IMR-90 (cell line): ENCODE results near the gene LAMA3. TPM values are rescaled to one million over a fixed set of nuclear protein-coding genes. Genes with fewer than 3 reads are reported as not detected.

Source experiments
- ATAC-seq: fragments of 200-7000 bp; cut with Tn5 transposase; 2 replicates; pipeline ENCODE4 v1.9.1; 2020; ENCODE audit warnings: low read depth, mild to moderate bottlenecking, moderate library complexity
- BruUV-seq: library from RNA; stranded (reverse); fragments of 400-500 nt; replicated peaks from 2 replicates; lab custom pipeline; 2021; lab: Mats Ljungman, UMichigan
- CTCF ChIA-PET: fragments of 300-600 bp; formaldehyde crosslinking; extraction: SDS; loops from one replicate; lab custom pipeline; 2021; ENCODE audit warnings: antibody characterized with exemption; lab: Yijun Ruan, JAX
- POLR2A ChIA-PET: fragments of 300-600 bp; sonication (Branson Sonifier 250); formaldehyde crosslinking; loops from one replicate; lab custom pipeline; 2022; ENCODE audit warnings: antibody characterized with exemption; ENCODE audit not compliant: unreplicated experiment; lab: Charles Lee
- DNase-seq: peaks from one replicate; pipeline ENCODE4 v3.0.0; 2013
- H2AFZ ChIP-seq: replicated peaks from 2 replicates; pipeline ENCODE3; 2013; ENCODE audit warnings: low read length, mild to moderate bottlenecking; ENCODE audit not compliant: poor library complexity
- H2AK5ac ChIP-seq: 2 replicates; pipeline ENCODE4 v1.6.1; 2013; ENCODE audit warnings: low read depth, low read length, inconsistent platforms
- H2AK9ac ChIP-seq: replicated peaks from 2 replicates; pipeline ENCODE3; 2013; ENCODE audit warnings: mild to moderate bottlenecking, low read depth, low read length, moderate library complexity; ENCODE audit not compliant: poor library complexity
- H2BK120ac ChIP-seq: 2 replicates; pipeline ENCODE4 v1.6.1; 2013; ENCODE audit warnings: low read depth, low read length, inconsistent platforms
- H2BK15ac ChIP-seq: 3 replicates; pipeline ENCODE4 v1.6.1; 2013; ENCODE audit warnings: low read depth, low read length, inconsistent platforms
- H2BK20ac ChIP-seq: 2 replicates; pipeline ENCODE4 v1.6.1; 2013; ENCODE audit warnings: low read depth, mild to moderate bottlenecking, inconsistent platforms, low read length, moderate library complexity
- H2BK5ac ChIP-seq: 2 replicates; pipeline ENCODE4 v1.6.1; 2013; ENCODE audit warnings: mild to moderate bottlenecking, low read depth, low read length, inconsistent platforms; ENCODE audit not compliant: poor library complexity, severe bottlenecking
- H3K14ac ChIP-seq: replicated peaks from 2 replicates; pipeline ENCODE4 v1.6.1; 2013; ENCODE audit warnings: low read depth, low read length, inconsistent platforms
- H3K18ac ChIP-seq: 2 replicates; pipeline ENCODE4 v1.6.1; 2013; ENCODE audit warnings: low read depth, low read length, control low read depth
- H3K23ac ChIP-seq: 2 replicates; pipeline ENCODE4 v1.6.1; 2013; ENCODE audit warnings: low read depth, low read length, inconsistent platforms
- H3K27ac ChIP-seq: 2 replicates; pipeline ENCODE4 v1.5.1; 2013; ENCODE audit warnings: mild to moderate bottlenecking, control low read depth, low read length; ENCODE audit not compliant: insufficient read depth
- H3K27me3 ChIP-seq: 2 replicates; pipeline ENCODE4 v1.6.1; 2013; ENCODE audit warnings: low read length; ENCODE audit not compliant: control insufficient read depth, insufficient read depth
- H3K36me3 ChIP-seq: 2 replicates; pipeline ENCODE4 v1.6.1; 2013; ENCODE audit warnings: low read length, mixed read lengths; ENCODE audit not compliant: control insufficient read depth, insufficient read depth
- H3K4ac ChIP-seq: 2 replicates; pipeline ENCODE4 v1.6.1; 2013; ENCODE audit warnings: low read depth, low read length, inconsistent platforms
- H3K4me1 ChIP-seq: 2 replicates; pipeline ENCODE4 v1.6.1; 2013; ENCODE audit warnings: low read length, mixed read lengths; ENCODE audit not compliant: control insufficient read depth, insufficient read depth
- H3K4me2 ChIP-seq: 2 replicates; pipeline ENCODE4 v1.6.1; 2013; ENCODE audit warnings: low read depth, mild to moderate bottlenecking, control low read depth, low read length, moderate library complexity
- H3K4me3 ChIP-seq: 2 replicates; pipeline ENCODE4 v1.5.1; 2013; ENCODE audit warnings: low read depth, mild to moderate bottlenecking, control low read depth, low read length, moderate library complexity; ENCODE audit not compliant: insufficient read depth
- H3K56ac ChIP-seq: 2 replicates; pipeline ENCODE4 v1.6.1; 2013; ENCODE audit warnings: low read length, inconsistent platforms; ENCODE audit not compliant: insufficient read depth; ENCODE audit errors: extremely low read depth
- H3K79me1 ChIP-seq, 2 experiments: 2 replicates each; pipeline ENCODE4 v1.6.1; 2013; ENCODE audit warnings: low read length in 2 of 2, inconsistent platforms in 1 of 2, low read depth in 1 of 2
- H3K9ac ChIP-seq: 2 replicates; pipeline ENCODE4 v1.6.1; 2013; ENCODE audit warnings: low read depth, low read length, control low read depth
- H3K9me1 ChIP-seq: 2 replicates; pipeline ENCODE4 v1.6.1; 2013; ENCODE audit warnings: low read length, inconsistent platforms; ENCODE audit not compliant: insufficient read depth
- H3K9me3 ChIP-seq: 2 replicates; pipeline ENCODE4 v1.6.1; 2013; ENCODE audit warnings: low read length; ENCODE audit not compliant: control insufficient read depth, insufficient read depth
- H4K20me1 ChIP-seq: 2 replicates; pipeline ENCODE4 v1.6.1; 2013; ENCODE audit warnings: low read length, inconsistent platforms; ENCODE audit not compliant: insufficient read depth
- H4K5ac ChIP-seq: 2 replicates; pipeline ENCODE4 v1.6.1; 2013; ENCODE audit warnings: mild to moderate bottlenecking, low read depth, low read length, control low read depth
- H4K8ac ChIP-seq, 2 experiments: 2 replicates each; pipeline ENCODE4 v1.6.1; 2013; ENCODE audit warnings: low read depth in 2 of 2, low read length in 2 of 2, control low read depth in 1 of 2, inconsistent platforms in 1 of 2
- H4K91ac ChIP-seq: 2 replicates; pipeline ENCODE4 v1.6.1; 2013; ENCODE audit warnings: low read depth, low read length, inconsistent platforms; ENCODE audit not compliant: insufficient read depth
- BHLHE40 ChIP-seq: fragments of 150-350 bp; IDR thresholded peaks from 2 replicates; pipeline ENCODE4 v1.6.1; 2016; ENCODE audit warnings: mild to moderate bottlenecking, low read depth, low read length
- CEBPB ChIP-seq: IDR thresholded peaks from 2 replicates; pipeline ENCODE4 v1.6.1; 2012; ENCODE audit warnings: low read depth, low read length, improper control_type of control experiment
- CHD1 ChIP-seq: IDR thresholded peaks from 2 replicates; pipeline ENCODE4 v1.6.1; 2012; ENCODE audit warnings: low read depth, low read length, improper control_type of control experiment
- CTCF ChIP-seq: conservative IDR thresholded peaks from 2 replicates; pipeline ENCODE4 v1.5.1; 2012; ENCODE audit warnings: mild to moderate bottlenecking, low read depth, low read length, improper control_type of control experiment
- ELK1 ChIP-seq: fragments of 150-350 bp; IDR thresholded peaks from 2 replicates; pipeline ENCODE4 v1.6.1; 2016; ENCODE audit warnings: low read depth, mild to moderate bottlenecking, low read length, moderate library complexity, borderline replicate concordance
- FOS ChIP-seq: fragments of 150-350 bp; IDR thresholded peaks from 2 replicates; pipeline ENCODE4 v1.6.1; 2016; ENCODE audit warnings: low read depth, low read length
- MAZ ChIP-seq: IDR thresholded peaks from 2 replicates; pipeline ENCODE4 v1.6.1; 2012; ENCODE audit warnings: low read depth, mild to moderate bottlenecking, low read length, improper control_type of control experiment, moderate library complexity, borderline replicate concordance
- MXI1 ChIP-seq: IDR thresholded peaks from 2 replicates; pipeline ENCODE4 v1.6.1; 2012; ENCODE audit warnings: low read depth, mild to moderate bottlenecking, low read length, moderate library complexity, borderline replicate concordance
- NFE2L2 ChIP-seq: fragments of 150-350 bp; IDR thresholded peaks from 2 replicates; pipeline ENCODE4 v1.6.1; 2016; ENCODE audit warnings: low read depth, mild to moderate bottlenecking, low read length
- POLR2A ChIP-seq: IDR thresholded peaks from 2 replicates; pipeline ENCODE4 v1.6.1; 2012; ENCODE audit warnings: mild to moderate bottlenecking, low read depth, low read length
- RCOR1 ChIP-seq: IDR thresholded peaks from 2 replicates; pipeline ENCODE4 v1.6.1; 2012; ENCODE audit warnings: mild to moderate bottlenecking, low read length, improper control_type of control experiment; ENCODE audit not compliant: insufficient replicate concordance
- RFX5 ChIP-seq: IDR thresholded peaks from 2 replicates; pipeline ENCODE4 v1.8.0; 2012; ENCODE audit warnings: low read depth, mild to moderate bottlenecking, low read length, moderate library complexity
- SMC3 ChIP-seq: fragments of 150-350 bp; IDR thresholded peaks from 2 replicates; pipeline ENCODE4 v1.6.1; 2016; ENCODE audit warnings: low read depth, mild to moderate bottlenecking, antibody characterized with exemption, low read length, moderate library complexity
- USF2 ChIP-seq: fragments of 150-350 bp; IDR thresholded peaks from 2 replicates; pipeline ENCODE4 v1.6.1; 2017; ENCODE audit warnings: mild to moderate bottlenecking, antibody characterized with exemption, low read length, low read depth
- WGBS, 2 experiments: methylation state at CpG; one replicate each; pipeline versions ENCODE4 v1.1.5 to v1.1.7; 2013; ENCODE audit warnings: missing lambda C conversion rate in 2 of 2; ENCODE audit not compliant: insufficient read length in 1 of 2; ENCODE audit errors: extremely low coverage in 2 of 2; 5-methylcytosine and 5-hydroxymethylcytosine counted together
- dilution Hi-C: fragments of 300-500 bp; cut with HindIII; formaldehyde crosslinking; loops from one replicate; pipeline ENCODE4 v1.14.3; 2018; ENCODE audit warnings: low sequenced_read_pairs; ENCODE audit not compliant: unreplicated experiment
- in situ Hi-C: fragments of 300-500 bp; cut with MboI; formaldehyde crosslinking; loops from 3 replicates; pipeline ENCODE4 v1.14.3; 2019; ENCODE audit warnings: low sequenced_read_pairs, inconsistent platforms, mixed read lengths
- intact Hi-C: fragments of 100-400 bp; cut with micrococcal nuclease; formaldehyde crosslinking; loops from 2 replicates; pipeline ENCODE4 v1.10.0; 2022
- polyA plus RNA-seq, 3 experiments: library from polyadenylated mRNA; depleted of rRNA; stranded (reverse); fragments of >200 nt; gene quantifications; 2 replicates each; pipeline ENCODE4 v1.2.3, GENCODE V29; 2012; ENCODE audit warnings: low replicate concordance in 1 of 3
- total RNA-seq: library from RNA; depleted of rRNA; stranded (reverse); fragments of >200 nt; gene quantifications from 2 replicates; pipeline ENCODE4 v1.2.3, GENCODE V29; 2012

Gene LAMA3
- total and polyA plus RNA-seq, 2 of the 4 experiments (the other 2 are of a cell fraction) = 0.18 to 0.19 TPM

- Histone ChIP-seq H3K9ac (no peak overlapping the region), H3K18ac (no peak overlapping the region), H3K14ac (0 out of 2 replicates have a peak overlapping the region, but pooled peaks have one; percentile 19), H3K79me1 (no peaks in the 10 kb centered on the region), H2AK9ac (no peak overlapping the region), H3K23ac (no peak overlapping the region), H4K8ac (no peak overlapping the region), H3K4ac (no peak overlapping the region), H3K4me1 (peaks cover 7% of the 10 kb centered on the region), H2BK15ac (no peak overlapping the region), H3K27ac (no peak overlapping the region), H3K56ac (no peak overlapping the region), H2AK5ac (no peak overlapping the region), H3K9me1 (no peaks in the 10 kb centered on the region), H2BK5ac (no peak overlapping the region), H3K4me3 (no peak overlapping the region), H3K4me2 (no peak overlapping the region), H2AFZ (no peak overlapping the region), H3K9me3 (no peaks in the 10 kb centered on the region), H3K36me3 (no peaks in the 10 kb centered on the region), H2BK120ac (no peak overlapping the region), H4K91ac (no peak overlapping the region), H4K20me1 (no peaks in the 10 kb centered on the region), H3K27me3 (no peaks in the 10 kb centered on the region), H2BK20ac (0 out of 2 replicates have a peak overlapping the region, but pooled peaks have one; percentile 14), H4K5ac (no peak overlapping the region)
- dilution Hi-C loops (no loop called here), intact Hi-C loops (loop anchor here (5.0 kb wide), 2 partner anchors 67 to 87 kb away; partner anchors contain the start of gene TTC39C), in situ Hi-C loops (no loop called here)
- DNase-seq = peak; percentile 50
- ATAC-seq = peak; percentile 55
- no CpG with 5 or more reads among the region's 1 CpG for WGBS, 2 experiments
- no peak for TF ChIP-seq CHD1
- TF ChIP-seq CTCF = no peak
- TF ChIP-seq SMC3 = no peak
- no peak for TF ChIP-seq MXI1
- no peak for TF ChIP-seq ELK1
- no peak for TF ChIP-seq USF2
- TF ChIP-seq CEBPB = peak; percentile 86
- TF ChIP-seq BHLHE40 = no peak
- TF ChIP-seq NFE2L2 = no peak
- no peak for TF ChIP-seq RCOR1
- TF ChIP-seq RFX5 = no peak
- peak; percentile 53; the same call in 1 of the 2 replicates for TF ChIP-seq MAZ
- no peak for TF ChIP-seq POLR2A
- TF ChIP-seq FOS = 0 out of 2 replicates have a peak, but pooled peaks have one; percentile 3
- no TSS peak for BruUV-seq
- CTCF ChIA-PET = no interaction called here
- POLR2A ChIA-PET = no interaction called here
These were observed 235.6 kb downstream of the LAMA3 start for GRCh38 chr18:23924813-23925212.
